Nephron (organoid): ENCODE results near the gene CHST11.

Experiments used
- H3K27ac Mint-ChIP-seq, 3 experiments: 2 replicates each; pipeline ENCODE4 v1.8.0; 2020; ENCODE audit warnings: mixed read lengths in 3 of 3, mild to moderate bottlenecking in 2 of 3, moderate library complexity in 1 of 3
- H3K27me3 Mint-ChIP-seq: 2 replicates; pipeline ENCODE4 v1.8.0; 2021; ENCODE audit warnings: low read depth, mild to moderate bottlenecking, moderate library complexity, mixed read lengths
- H3K36me3 Mint-ChIP-seq: 2 replicates; pipeline ENCODE4 v1.8.0; 2020; ENCODE audit warnings: low read depth, mixed read lengths
- H3K4me1 Mint-ChIP-seq: 2 replicates; pipeline ENCODE4 v1.8.0; 2020; ENCODE audit warnings: mixed read lengths
- H3K4me3 Mint-ChIP-seq, 3 experiments: 2 replicates each; pipeline ENCODE4 v1.8.0; 2020; ENCODE audit warnings: mild to moderate bottlenecking in 3 of 3, mixed read lengths in 3 of 3, moderate library complexity in 2 of 3
- H3K9me3 Mint-ChIP-seq: 2 replicates; pipeline ENCODE4 v1.8.0; 2020; ENCODE audit warnings: mixed read lengths
- CTCF ChIP-seq, 3 experiments: fragments of 200-600 bp; sonication (generic); IDR thresholded peaks; one replicate each; pipeline ENCODE4 v1.5.0; 2021; ENCODE audit warnings: antibody characterized with exemption in 3 of 3; ENCODE audit not compliant: unreplicated experiment in 3 of 3

CHST11 gene

GRCh38 chr12:104535369-104535768 is 78.6 kb downstream of the CHST11 start:
- H3K36me3 Mint-ChIP-seq, result peaks cover 8% of the 10 kb centered on the region

DNA sequence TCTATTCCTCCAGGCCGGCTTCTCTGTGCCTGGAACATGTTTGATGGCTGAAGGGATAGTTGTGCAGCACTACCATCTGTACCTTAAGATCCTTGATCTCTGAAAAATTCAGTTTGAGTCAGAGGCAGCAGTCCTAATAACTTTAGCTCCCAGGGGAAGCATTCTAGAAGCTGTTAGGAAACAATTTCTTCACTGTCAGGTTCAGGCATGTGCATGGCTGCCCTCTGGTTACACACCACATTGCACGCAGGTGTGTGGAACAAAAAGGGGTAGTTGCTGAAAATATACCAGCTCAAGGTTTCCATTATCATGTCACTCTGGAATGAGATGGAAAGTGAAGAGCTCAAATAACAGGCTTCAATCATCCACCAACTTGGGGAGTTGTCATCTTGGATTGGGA is 80.1 kb downstream of the CHST11 start:
- no peaks in the 10 kb centered on the region for H3K27me3 Mint-ChIP-seq
- H3K27ac Mint-ChIP-seq, result no peak overlapping the region
- TF ChIP-seq CTCF (IDR thresholded peaks at IDR 0.05; ENCODE audit: unreplicated experiment in 3 of 3), result no peak
- no peak overlapping the region for H3K4me3 Mint-ChIP-seq
- peaks cover 38% of the 10 kb centered on the region for H3K4me1 Mint-ChIP-seq
- H3K36me3 Mint-ChIP-seq, result peaks cover 3% of the 10 kb centered on the region
- no peaks in the 10 kb centered on the region for H3K9me3 Mint-ChIP-seq

More at GRCh38 chr12:104535369-104535768, 78.6 kb downstream of the CHST11 start:
- H3K4me3 Mint-ChIP-seq, result no peak overlapping the region
- H3K27me3 Mint-ChIP-seq, result no peaks in the 10 kb centered on the region
- TF ChIP-seq CTCF (IDR thresholded peaks at IDR 0.05; ENCODE audit: unreplicated experiment in 3 of 3), result no peak
- peaks cover 49% of the 10 kb centered on the region for H3K4me1 Mint-ChIP-seq
- no peaks in the 10 kb centered on the region for H3K9me3 Mint-ChIP-seq
- peak overlapping the region in 2 of 3 experiments; percentile 5 to 71 for H3K27ac Mint-ChIP-seq

DNA sequence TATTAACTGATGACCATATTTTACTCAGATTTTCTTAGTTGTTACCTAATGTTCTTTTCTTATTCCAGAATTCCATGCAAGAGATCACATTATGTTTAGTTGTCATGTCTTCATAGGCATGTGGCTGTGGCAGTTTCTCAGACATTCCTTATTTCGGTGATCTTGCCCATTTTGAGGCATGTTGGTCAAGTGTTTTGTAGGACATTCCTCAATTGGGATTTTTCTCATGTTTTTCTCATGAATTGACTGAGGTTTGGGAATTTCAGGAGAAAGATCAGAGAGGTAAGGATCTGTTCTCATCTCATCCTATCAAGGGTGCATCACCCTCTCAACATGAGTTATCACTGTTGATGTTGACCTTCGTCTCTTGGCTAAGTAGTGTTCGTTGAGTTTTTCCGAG is 81.3 kb downstream of the CHST11 start:
- Mint-ChIP-seq H3K4me3 (no peak overlapping the region), H3K4me1 (peaks cover 33% of the 10 kb centered on the region), H3K36me3 (no peaks in the 10 kb centered on the region), H3K27me3 (no peaks in the 10 kb centered on the region), H3K9me3 (no peaks in the 10 kb centered on the region), H3K27ac (no peak overlapping the region)
- no peak for TF ChIP-seq CTCF (IDR thresholded peaks at IDR 0.05; ENCODE audit: unreplicated experiment in 3 of 3)

DNA sequence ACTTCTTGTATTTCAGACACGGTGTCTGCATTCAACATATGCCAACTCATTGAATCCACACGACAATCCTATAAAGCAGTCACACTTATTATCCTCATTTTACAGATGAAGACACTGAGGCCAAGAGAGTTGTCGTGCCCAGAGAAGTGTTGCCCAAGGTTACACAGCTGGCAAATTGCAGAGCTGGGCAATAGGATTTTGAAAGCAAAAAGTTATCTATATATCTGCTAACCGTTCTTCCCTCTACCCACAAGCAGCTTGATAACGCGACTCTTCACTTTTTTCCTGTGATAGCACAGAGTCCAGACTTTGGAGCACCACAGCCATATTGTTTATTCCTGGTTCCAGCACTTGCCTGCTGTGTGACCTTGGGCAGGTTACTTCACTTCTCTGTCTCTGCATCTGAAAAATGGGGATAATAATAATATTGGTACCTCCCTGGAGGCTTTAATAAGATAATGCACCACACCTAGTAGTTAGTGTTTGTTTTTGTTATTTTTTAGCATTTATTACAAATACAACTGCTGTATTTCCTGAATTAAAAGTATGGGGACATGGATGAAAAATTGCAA is 82.2 kb downstream of the CHST11 start:
- TF ChIP-seq CTCF (IDR thresholded peaks at IDR 0.05; ENCODE audit: unreplicated experiment in 3 of 3), result no peak
- H3K9me3 Mint-ChIP-seq, result no peaks in the 10 kb centered on the region

GRCh38 chr12:104544836-104545235 is 88.1 kb downstream of the CHST11 start:
- TF ChIP-seq CTCF (IDR thresholded peaks at IDR 0.05; ENCODE audit: unreplicated experiment in 3 of 3), result no peak
- peaks cover 6% of the 10 kb centered on the region for H3K27me3 Mint-ChIP-seq
- H3K27ac Mint-ChIP-seq, result no peak overlapping the region
- H3K36me3 Mint-ChIP-seq, result no peaks in the 10 kb centered on the region
- H3K4me1 Mint-ChIP-seq, result no peaks in the 10 kb centered on the region
- no peaks in the 10 kb centered on the region for H3K9me3 Mint-ChIP-seq
- no peak overlapping the region for H3K4me3 Mint-ChIP-seq

More for the DNA sequence above, 82.2 kb downstream of the CHST11 start:
- Mint-ChIP-seq H3K36me3 (no peaks in the 10 kb centered on the region), H3K4me1 (peaks cover 29% of the 10 kb centered on the region), H3K27ac (no peak overlapping the region), H3K4me3 (no peak overlapping the region), H3K27me3 (peaks cover 3% of the 10 kb centered on the region)

DNA sequence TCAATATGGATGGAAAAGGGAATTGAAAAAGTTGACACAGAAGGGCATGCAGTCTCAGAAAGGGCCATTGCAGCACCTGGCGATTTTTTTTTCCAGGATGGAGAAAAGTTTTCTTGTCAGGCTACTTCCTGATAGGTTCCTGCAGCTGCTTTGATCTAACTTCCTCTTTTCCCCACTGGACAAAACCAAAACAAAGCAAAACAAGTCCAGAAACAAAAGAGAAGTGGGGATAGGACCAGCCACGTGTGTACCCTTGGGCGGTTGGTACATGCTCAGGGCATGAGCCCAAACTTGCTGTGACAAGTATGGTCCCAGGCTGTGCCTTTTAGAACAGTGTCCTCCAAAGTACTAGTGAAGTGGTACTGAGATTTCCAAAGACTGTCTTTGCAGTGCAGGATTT is 89.8 kb downstream of the CHST11 start:
- Mint-ChIP-seq H3K9me3 (no peaks in the 10 kb centered on the region), H3K27ac (no peak overlapping the region), H3K36me3 (no peaks in the 10 kb centered on the region), H3K4me1 (peaks cover 11% of the 10 kb centered on the region), H3K4me3 (no peak overlapping the region), H3K27me3 (peaks cover 6% of the 10 kb centered on the region)
- no peak for TF ChIP-seq CTCF (IDR thresholded peaks at IDR 0.05; ENCODE audit: unreplicated experiment in 3 of 3)
